Measurements from ENCODE around the gene TERB1.
A peak's percentile ranks its signal among the peaks of the same experiment; 100 is the strongest.

Gene TERB1

DNA sequence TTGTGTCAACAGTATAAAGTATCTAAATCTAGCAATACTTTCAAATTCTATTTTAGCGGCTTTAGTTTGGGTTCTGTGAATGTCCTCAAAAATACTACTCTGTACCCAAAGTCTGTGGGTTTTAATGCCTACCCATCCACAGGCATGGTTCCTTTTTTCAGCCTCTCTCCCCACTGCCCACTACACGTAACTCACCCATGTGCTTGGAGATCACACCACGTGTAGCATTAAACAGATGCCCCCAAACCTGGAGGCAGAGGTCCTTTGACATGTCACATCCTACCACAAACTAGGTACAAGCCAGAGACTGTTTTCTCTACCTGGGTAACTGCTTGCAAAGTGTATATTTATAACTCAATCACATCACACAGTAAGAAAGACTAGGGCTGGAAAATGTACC, 55.3 kb downstream of the TERB1 start:
- no peak for DNase-seq (ENCODE audit: low read depth in 2 of 2)

DNA sequence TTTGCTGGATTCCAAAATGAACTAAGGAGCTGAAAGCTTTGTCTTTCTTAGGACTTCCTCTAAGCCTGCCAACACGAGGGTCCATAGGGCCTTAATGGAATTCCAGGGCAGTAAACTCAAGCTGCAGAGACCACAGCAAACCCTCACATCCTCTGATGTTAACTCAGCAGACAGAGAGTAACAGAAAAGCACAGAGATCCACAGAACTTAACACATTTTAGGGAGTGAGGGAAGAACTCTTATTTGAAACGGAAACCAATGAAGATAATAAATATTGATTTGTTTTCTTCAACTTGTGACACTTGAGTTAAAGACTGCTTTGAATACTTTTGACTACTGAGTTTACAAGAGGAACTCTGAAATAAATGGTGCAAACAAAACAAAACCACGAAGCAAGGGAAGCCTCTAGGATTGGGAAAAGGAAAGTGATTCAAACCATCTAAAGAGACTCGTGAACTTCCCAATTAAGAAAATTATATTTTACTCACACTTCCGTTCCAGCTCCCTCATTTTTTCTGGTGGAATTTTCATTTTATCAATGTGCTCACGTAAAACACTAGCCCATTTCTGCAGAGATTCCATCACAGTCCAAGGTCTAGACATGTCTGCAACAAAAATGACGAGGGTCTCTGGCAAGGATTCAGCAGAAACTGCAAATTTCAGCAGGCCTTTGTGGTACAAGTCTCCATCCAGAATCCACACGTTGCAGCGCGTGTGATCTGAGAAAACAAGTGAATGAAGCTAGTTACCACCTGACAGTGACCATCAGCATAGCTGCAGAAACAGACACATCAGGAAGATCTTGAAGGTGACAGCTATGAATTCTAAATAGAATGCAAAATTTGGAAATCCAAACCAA, 59.2 kb downstream of the TERB1 start:
- no peak for DNase-seq (ENCODE audit: low read depth in 2 of 2)

DNA sequence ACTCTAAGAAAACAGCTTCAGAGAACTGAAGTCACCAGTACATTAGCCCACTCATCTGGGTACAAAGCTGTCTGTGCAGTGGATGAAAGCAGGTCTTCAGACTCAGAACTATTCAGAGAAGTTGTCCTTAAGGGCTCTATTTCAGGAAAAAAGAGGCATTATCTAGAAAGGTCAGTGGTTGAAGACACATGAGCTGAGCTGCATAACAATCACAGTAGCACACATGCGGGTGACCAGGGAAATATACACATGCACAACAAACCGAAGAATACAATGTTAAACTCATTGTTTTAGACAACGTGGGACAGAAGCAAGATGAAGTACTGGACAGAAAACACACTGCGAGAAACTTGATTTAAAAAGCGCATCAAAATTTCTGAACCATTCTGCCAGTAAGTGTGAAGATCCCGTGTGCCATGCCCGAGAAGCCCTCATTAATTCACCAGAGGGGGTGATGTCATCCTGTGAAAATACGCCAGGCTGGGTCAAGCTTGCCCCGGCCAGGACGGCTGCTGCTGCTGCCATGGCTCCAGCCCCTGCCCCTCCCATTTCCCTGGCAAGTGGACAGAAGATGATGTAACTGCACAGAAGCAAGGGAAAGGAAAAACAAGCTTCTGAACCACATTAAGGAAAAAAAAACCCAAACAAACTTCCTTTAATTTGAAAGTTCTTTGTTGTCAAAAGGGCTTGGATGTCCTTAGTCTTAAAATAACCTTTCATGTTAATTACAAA, 60.0 kb downstream of the TERB1 start:
- DNase-seq (ENCODE audit: low read depth in 2 of 2) = no peak

DNA sequence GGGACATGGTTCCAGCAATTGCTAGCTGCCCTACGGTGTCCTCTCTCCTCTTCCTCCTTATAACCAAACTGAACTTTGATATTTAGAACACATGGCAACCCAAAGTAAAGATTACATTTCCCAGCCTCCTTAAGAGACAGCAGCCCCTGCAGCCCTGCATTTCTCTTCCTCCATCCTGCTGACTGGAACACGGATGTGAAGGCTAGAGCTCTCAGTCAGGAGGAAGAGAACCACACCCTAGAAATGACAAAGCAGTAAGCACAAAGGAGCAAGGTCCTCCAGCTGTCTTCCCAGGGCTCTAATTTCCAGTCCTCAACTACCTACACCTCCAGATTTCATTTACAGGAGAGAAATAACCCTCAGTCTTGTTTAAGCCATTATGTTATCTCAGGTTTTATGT, 60.9 kb downstream of the TERB1 start:
- DNase-seq (ENCODE audit: low read depth in 2 of 2) = no peak

DNA sequence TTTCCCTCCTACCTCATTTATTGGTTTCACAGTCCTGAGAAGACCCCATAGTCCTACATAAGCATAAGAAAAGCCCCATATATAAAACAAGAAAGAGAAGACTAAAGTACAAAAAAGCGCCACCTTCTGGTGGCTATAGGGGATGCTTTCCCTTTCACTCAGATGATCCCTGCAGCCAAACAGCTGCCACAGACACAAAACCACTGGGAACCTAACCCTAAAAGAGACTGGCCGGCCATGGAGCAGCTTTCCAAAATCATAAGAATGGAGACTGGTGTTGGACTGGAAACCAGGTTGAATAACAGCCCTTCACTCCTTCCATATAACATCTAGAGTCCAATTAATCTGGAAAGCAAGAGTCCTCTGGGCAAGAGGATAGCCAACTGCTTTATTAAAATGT, 61.4 kb downstream of the TERB1 start:
- DNase-seq (ENCODE audit: low read depth in 2 of 2) = peak in 1 of 2 donors; percentile 22

DNA sequence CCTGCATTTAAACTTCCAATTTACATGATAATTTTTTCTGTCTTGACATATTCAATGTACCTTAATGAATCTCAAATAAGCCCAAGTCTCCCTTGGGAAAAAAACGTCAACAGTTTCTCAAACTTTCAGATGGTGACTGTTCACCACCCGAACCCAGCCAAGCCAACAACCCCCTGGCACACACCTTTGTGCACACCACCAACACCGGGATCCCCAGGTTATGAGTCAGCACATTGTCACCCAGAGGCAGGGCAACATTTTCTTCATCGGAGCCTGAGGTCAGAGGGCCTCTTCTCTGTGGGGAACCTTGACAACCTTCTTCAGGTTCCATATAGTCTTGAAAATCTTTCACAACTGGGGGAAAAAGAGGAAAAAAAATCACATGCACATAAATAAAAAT, 65.5 kb downstream of the TERB1 start:
- no peak for DNase-seq (ENCODE audit: low read depth in 2 of 2)

DNA sequence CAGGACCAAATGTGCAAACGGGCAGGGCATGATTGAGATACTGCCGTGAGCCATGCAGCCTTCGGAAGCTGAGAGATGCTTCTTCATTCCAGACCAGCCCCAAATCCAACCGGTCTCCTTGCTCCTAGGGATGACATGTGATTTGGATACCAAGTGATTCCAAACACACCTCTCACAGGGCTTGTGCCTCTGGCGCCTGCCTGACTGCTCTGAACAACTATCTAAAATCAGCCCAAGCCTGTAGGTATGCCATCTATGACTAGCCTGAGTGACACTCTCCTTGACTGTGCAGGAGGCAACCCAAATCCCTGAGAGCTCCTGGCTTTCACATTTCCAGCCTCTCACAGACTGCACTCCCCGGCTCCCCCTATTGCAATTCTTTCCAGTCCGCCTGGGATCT, 70.3 kb downstream of the TERB1 start:
- no peak for DNase-seq (ENCODE audit: low read depth in 2 of 2)

DNA sequence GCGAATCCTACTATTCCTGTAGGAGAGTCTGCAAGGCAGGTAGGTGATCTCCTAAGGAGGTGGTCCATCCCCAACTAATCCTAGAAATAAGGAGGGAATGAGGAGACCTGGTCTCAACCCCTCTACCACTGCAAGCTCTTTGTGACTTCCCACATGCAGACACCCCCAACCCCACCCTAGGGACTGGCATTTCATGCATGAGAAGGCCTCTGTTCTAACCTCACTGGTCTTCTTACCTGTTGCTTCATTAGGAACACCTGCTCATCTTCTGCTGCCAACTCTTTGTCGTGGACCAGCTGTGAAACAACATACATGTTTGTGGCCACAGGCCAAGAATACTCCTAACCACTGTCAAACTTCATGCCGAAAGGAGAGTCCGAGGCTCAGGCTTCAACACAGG, 72.6 kb downstream of the TERB1 start:
- DNase-seq (ENCODE audit: low read depth in 2 of 2) = no peak

DNA sequence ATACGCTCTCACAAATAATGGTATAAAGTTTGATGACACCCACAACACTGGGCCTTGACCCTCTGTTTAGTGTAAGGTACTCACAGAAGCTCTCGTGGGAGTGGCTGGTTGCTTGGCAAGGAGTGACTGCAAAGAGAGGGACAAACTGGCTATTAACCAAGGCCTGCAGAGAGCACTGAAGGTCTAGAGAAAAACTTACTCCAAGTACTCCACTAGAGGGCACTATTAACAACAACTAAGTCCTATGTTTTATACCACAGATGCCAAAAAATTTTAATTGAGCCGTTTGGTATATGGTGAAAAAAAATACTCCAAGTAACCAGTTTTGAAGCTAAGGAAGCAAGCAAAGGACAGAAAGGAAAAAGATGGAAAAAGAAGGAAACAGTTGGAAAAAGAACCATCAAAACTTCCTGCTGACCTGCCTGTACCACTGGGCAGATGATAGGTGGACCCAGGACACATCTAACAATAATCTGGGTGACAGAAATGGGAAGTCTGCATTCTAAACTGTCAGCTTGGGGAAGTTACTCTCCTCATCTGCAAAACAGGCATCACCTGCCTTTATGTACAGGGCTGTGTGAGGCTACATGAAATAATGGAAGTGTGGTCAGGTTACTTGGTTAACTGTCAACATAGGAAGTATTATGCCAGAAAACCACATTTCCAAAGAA, 73.1 kb downstream of the TERB1 start:
- no peak for DNase-seq (ENCODE audit: low read depth in 2 of 2)

DNA sequence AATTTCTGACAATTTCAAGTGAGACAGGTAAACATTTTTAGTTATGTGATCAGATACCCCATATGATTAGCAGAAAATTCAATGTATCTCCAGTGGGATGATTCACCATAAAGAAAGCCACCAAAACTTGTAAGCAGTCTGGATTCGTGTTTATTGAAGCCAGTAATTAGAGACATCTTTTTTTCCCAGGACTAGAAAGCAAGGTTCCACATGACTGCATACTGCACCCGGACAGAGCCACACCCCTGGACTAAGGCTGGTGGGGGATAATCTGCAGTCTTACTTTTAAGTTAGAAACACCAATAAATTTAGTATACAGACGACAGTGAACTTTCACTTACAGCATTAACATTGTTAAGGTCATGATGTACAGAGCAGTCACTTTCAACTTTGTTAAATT, 80.6 kb downstream of the TERB1 start:
- DNase-seq (ENCODE audit: low read depth in 2 of 2) = no peak

DNA sequence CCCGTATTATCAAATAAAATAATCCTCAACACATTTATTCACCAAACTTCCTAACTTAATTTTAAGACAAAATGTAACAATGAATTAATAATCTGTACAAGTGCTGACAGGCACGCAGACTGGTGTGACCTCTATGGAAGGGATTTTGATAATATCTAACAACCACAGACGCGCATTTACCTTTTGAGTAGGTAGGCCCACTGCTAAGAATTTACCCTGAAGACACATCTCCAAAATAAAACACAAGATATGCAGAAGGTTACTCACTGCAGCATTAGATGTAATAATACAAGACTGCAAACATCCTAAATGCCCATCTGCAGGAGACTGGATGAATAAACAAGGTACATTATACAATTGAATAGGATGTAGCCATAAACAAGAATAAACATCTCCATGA, 82.1 kb downstream of the TERB1 start:
- no peak for DNase-seq (ENCODE audit: low read depth in 2 of 2)

DNA sequence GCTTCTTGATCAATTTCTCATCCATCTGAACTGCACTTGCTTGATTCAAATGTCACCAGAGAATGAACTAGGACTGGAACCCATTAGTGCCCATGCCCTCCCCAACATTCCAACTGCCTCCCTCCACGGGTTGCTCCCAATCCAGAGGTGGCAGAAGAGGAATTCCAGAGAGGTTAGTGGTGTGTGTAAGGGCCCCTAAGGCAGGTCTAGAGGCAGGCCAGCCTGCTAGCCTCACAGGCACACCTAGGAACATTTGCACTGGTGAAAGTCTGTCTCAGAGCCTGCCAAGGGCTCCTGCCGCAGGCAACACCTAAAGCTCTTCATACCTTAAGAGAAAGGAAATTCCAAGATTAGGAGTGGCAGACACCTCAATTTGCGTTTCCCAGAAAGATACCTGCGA, 83.6 kb downstream of the TERB1 start:
- DNase-seq (ENCODE audit: low read depth in 2 of 2) = no peak

DNA sequence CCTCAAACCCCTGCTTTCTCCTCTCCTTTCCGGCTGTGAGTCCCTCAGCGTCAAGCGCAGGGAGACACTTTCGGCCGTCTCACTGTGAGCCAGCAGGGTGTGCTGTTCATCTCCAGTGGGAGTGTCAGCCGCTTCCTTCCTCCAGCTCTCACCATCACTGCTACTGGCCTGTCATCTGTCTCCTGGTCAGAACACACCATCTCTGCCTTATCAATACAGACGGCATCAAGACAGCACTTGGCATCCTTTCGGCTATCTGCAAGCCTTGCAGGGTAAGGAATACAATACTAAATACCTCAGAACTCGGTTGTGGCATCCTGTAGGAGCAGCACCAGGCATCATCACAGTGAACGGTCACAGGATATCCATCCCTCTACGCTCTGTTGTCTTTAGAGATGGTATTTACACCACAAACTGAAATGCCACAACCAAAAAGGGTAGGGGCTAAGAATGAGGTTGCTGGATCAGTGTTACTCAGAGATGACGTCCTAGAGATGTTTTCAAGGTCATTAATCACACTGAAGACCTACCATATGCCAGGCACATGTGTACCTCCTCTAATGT, 84.2 kb downstream of the TERB1 start:
- no peak for DNase-seq (ENCODE audit: low read depth in 2 of 2)

DNA sequence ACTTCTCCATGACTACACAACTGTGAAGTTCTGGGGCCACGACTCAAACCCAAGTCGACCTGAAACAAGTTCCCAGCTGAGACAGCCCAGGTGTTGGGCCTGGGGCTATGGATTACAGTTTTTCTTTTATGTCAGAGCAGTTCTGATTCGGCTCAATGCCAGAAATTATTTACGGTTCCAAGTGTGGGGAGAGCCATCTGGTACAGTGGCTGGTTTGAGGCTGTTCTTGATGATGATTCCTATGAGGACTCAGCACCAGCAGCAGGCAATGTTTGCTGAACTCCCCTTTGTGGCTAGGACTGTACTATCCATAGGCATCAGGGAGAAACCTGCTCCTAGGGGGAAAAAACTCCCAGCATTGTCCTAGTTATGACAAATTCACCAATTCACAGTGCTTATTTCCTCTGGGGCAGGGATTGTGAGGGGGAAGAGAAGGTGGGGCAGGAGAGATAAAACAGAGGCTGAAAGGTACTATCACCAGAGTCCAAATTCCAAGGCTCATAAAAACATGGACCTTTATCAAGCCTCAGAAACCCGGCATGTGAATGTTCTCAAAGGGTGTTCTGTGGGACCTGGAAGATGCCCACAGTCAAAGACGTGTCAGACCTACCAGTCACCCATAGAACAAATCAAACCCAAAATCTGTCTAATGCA, 86.6 kb downstream of the TERB1 start:
- no peak for DNase-seq (ENCODE audit: low read depth in 2 of 2)

DNA sequence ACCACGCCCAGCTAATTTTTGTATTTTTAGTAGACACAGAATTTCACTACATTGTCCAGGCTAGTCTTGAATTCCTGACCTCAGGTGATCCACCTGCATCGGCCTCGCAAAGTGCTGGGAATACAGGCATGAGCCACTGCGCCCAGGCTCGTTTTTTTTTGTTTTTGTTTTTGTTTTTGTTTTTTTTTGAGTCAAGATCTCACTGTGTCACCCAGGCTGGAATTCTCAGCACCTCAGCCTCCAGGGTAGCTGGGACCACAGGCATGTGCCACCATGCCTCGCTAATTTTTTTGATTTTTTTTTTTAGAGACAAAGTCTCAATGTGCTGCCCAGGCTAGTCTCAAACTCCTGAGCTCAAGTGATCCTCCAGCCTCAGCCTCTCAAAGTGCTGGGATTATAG, 87.3 kb downstream of the TERB1 start:
- DNase-seq (ENCODE audit: low read depth in 2 of 2) = no peak

DNA sequence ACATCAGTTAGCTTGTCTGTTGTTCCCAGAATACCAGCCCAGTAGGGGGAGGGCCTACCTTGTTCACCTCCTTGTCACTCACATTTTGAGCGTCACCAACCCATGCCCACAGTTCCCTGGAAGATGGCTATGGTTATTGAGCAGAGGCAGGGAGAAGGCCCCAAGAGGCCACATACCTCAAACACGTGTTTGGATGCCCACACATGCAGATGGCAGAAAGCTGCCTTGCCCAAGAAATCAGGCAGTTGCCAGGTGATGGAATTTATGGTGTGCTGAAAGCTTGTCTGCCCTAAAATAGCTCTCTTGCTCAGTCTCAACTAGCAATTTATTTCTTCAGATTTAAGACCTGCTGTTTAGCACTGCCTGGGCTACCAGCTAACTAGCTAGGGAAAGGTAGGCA, 88.3 kb downstream of the TERB1 start:
- DNase-seq (ENCODE audit: low read depth in 2 of 2) = no peak

DNA sequence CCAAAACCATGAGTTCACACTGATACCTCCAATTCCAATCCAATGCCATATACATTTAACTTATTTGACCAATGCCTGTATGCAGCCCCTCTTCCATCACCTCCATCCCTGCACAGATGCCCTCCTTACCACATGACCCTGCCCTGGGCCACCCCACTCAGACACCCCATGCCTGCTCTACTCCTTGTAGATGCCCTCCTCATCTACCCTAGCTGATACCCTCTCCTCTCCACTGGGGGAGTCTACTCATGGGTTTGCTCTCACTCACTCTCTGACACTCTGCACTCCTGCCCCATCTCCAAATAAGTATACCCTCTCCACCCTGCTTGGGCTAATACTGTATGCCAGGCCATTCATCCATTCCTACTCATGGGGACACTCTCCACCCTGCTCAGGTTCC, 88.9 kb downstream of the TERB1 start:
- DNase-seq (ENCODE audit: low read depth in 2 of 2) = no peak

DNA sequence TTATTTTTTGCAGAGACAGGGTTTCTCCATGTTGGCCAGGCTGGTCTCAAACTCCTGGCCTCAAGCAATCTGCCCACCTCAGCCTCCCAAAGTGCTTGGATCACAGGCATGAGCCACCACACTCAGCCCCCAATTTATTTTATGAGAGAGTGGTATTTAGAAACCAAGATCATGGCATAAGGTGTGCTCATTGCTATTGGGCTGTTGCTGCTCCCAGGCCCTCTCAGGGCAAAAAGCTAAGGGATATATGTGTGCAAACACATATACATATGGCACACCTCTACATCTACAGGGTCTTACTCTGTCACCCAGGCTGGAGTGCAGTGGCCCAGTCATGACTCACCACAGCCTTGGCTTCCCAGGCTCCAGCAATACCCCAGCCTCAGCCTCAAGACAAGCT, 89.8 kb downstream of the TERB1 start:
- no peak for DNase-seq (ENCODE audit: low read depth in 2 of 2)

DNA sequence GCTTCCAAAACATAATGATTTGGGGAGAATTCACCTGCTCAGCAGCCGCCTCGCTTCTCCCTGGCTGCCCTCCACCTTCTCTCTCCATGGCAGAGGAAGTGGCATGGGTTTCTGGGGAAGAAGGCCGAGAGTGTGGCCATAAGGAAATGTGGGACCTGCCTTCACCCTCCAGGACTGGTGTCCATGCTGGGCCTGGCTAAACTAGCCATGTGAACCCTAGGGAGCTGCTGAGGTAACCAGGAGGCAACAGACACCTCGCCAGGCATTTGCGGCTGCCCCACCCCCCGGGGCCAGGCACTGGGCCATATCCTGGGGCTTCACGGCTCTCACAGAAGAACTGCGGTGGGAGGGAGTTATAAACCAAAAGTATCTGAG, 94.9 kb downstream of the TERB1 start:
- no peak for DNase-seq (ENCODE audit: low read depth in 2 of 2)

DNA sequence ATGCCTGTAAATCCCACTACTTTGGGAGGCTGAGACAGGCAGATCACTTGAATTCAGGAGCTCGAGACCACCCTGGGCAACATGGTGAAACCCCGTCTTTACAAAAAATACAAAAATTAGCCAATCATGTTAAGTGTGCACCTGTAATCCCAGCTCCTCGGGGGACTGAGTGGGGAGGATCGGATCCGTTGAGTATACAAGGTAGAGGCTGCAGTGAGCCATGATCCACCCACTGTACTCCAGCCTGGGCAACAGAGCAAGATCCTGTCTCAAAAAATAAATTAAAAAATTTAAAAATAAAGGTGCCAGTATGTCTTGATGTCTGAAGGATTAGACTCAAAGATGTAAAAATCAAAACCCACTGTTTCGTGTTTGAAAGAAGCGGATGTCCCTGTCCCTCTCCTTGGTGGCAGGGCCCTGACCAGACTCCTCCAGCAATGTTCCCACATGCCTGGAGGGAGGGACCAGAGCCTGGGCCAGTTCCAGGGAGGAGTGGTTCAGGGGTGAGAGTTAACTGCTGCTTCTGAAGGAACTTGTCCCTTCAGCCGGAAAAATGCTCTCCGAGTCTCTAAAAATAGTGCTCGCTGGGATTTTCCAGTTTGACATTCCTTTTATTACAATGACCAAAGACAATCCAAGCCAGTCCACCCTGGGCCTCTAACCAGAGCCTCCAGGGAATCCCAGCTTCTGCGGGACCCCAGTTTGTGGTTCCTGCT, 95.4 kb downstream of the TERB1 start:
- DNase-seq (ENCODE audit: low read depth in 2 of 2) = no peak

All from stimulated activated CD4-positive, alpha-beta T cell treated with anti-CD3 and anti-CD28 coated beads, Interleukin-1b, Interleukin-23, amount 100 ng/mL, for 4 hours (primary cell).